ENCODE results near the gene PATJ. TPM values are rescaled to one million over a fixed set of nuclear protein-coding genes. Genes with fewer than 3 reads are reported as not detected.
A peak's percentile ranks its signal among the peaks of the same experiment; 100 is the strongest.

PATJ gene
- total RNA-seq, 1 experiment from 2014 or later: 6.0 TPM

DNA sequence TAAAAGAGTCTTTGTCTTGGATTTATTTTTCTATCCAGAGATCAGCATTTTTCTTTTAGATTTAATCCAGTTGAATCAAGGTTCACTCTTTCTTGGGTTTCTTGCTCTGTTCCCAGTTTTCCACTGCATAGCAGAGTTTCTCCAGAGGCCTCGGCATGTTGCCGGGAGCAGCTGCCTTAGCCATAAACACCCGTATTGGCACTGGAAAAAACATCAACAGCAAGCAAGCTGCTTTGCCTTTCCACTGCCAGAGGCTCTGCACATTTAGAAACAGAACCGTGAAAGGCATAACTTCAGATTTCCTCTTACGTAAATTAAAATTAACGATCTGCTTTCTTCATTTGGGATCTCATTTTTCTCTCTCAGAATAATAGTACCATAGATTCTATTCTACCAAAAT is 270.6 kb downstream of the PATJ start:
- in situ Hi-C loops (cut with HindIII; ENCODE audit: low sequenced_read_pairs): no loop called here
- DNase-seq (ENCODE audit: low spot score): peak; percentile 69

- in situ Hi-C loops (cut with HindIII; ENCODE audit: low sequenced_read_pairs): no loop called here
- peak; percentile 62 for DNase-seq (ENCODE audit: low spot score)
Measured at GRCh38 chr1:62013264-62013663, 271.0 kb downstream of the PATJ start.

DNA sequence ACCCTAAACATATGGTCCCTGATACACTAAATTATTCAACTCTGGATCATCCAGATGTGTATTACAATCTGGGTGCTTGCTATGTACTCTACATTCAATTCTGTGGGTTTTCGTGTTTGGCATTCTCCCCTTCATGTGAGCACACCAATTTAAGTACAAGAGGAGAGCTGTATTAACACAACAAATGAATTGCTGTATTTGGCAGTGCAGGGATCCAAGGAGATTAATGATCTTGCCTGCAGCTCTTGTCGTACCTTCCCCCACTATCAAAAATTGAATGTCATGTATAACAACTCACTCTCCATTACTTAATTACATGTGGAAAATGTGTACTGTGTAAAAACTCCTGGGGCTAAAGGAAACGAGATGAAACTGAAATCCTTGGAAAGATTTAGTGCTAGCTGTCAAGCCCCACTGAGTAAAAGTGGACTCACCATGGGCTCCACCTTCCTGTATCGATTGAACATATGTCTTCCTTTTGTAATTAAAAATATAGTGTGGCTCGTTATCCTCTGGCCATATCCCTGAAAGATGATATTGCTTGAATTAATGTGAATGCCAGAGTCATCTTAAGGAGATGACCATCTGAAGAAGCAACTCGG is 280.2 kb downstream of the PATJ start:
- peak; percentile 60 for DNase-seq (ENCODE audit: low spot score)
- in situ Hi-C loops (cut with HindIII; ENCODE audit: low sequenced_read_pairs): no loop called here

GRCh38 chr1:62024690-62025089 is 282.4 kb downstream of the PATJ start:
- in situ Hi-C loops (cut with HindIII; ENCODE audit: low sequenced_read_pairs): no loop called here
- DNase-seq (ENCODE audit: low spot score): peak; percentile 91

DNA sequence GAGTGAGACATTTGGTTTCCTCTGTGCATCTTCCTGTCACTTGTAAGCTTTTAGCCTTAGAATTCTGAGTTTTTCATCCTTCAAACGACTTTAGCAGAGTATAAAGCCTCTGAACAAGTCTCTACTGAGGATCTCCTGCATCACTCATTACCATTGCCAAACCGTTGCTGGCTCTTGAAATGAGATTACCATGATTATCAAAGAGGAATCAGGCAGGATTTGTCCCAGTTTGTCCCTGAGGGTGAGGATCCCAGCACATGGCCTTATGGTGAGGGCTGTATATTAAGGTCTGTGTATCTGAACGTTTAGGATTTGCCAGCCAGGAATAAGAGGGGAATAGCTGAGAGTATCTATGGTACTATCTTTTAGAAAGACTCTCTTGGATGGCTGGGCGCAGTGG is 282.9 kb downstream of the PATJ start:
- in situ Hi-C loops (cut with HindIII; ENCODE audit: low sequenced_read_pairs): no loop called here

GRCh38 chr1:62025892-62026291 is 283.6 kb downstream of the PATJ start:
- in situ Hi-C loops (cut with HindIII; ENCODE audit: low sequenced_read_pairs): no loop called here
- DNase-seq (ENCODE audit: low spot score): no peak

More for the DNA sequence above, 282.9 kb downstream of the PATJ start:
- DNase-seq (ENCODE audit: low spot score): no peak

DNA sequence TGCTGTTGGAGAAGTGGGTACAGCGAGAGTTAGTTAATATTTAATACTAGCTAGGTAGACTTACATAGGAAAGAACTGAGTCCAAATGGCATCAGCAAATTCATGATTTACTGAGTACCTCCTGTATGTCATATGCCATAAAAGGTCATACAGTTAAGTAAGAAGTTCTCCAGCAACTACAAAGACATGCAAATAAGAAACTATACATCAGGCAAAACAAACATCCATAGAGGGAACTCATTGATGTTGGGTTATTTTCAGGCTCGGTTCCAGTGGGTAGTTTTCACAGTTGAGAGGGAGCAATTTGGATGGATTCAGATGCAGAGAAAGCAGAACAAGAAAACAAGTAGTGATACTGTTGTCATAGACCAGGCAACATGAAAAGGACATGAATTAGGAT is 287.4 kb downstream of the PATJ start:
- in situ Hi-C loops (cut with HindIII; ENCODE audit: low sequenced_read_pairs): no loop called here
- DNase-seq (ENCODE audit: low spot score): no peak

GRCh38 chr1:62034790-62035189 is 292.5 kb downstream of the PATJ start:
- no peak for DNase-seq (ENCODE audit: low spot score)
- in situ Hi-C loops (cut with HindIII; ENCODE audit: low sequenced_read_pairs): no loop called here

GRCh38 chr1:62037274-62037673 is 295.0 kb downstream of the PATJ start:
- in situ Hi-C loops (cut with HindIII; ENCODE audit: low sequenced_read_pairs): no loop called here
- no peak for DNase-seq (ENCODE audit: low spot score)

DNA sequence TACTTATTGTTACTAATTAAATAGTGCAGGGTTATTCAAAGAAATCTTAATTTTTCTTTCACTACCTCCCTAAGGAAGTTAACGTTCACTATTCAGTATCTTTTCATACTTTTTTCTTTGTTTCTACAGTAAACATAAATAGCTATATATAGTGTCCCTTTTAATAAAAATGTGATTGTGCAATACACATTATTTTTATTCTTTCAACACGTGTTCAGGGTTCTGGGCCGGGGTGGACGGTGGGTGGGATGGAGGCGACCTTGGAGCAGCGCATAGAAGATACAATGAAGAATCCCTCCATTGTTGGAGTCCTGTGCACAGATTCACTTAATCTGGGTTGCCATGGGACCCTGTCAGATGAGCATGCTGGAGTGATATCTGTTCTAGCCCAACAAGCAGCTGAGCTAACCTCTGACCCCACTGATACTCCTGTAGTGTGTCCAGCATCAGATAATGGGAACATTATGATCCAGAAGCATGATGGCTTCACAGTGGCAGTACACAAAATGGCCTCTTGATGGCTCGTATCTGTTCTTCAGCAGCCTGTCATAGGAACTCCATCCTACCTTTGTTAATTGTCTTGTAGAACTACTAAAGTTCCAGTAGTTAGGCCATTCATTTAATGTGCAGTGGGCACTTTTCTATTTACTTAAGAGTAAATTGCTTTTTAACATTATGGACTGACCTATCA is 296.5 kb downstream of the PATJ start:
- in situ Hi-C loops (cut with HindIII; ENCODE audit: low sequenced_read_pairs): no loop called here
- no peak for DNase-seq (ENCODE audit: low spot score)

- DNase-seq (ENCODE audit: low spot score): no peak
- in situ Hi-C loops (cut with HindIII; ENCODE audit: low sequenced_read_pairs): no loop called here
Measured at GRCh38 chr1:62040450-62040849, 298.2 kb downstream of the PATJ start.

DNA sequence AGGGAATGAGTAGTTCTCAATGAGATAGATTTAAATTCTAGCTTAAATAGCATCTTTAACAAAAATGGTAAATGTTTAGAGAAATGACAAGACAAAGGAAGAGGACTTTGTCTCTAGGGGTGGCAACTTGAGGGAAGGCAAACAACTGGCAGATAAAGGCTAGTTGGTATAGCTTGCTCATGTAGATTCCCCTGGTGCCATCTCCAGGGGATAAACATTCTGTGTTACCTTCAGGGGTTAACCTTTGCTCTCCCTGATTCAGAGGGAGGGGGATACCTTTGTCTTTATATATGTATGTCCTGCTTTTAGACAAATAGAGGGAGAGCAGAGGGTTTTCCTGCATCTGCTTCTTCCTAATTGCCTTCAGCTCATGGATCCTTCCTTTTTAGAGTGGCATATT is 298.7 kb downstream of the PATJ start:
- in situ Hi-C loops (cut with HindIII; ENCODE audit: low sequenced_read_pairs): no loop called here
- DNase-seq (ENCODE audit: low spot score): no peak

DNA sequence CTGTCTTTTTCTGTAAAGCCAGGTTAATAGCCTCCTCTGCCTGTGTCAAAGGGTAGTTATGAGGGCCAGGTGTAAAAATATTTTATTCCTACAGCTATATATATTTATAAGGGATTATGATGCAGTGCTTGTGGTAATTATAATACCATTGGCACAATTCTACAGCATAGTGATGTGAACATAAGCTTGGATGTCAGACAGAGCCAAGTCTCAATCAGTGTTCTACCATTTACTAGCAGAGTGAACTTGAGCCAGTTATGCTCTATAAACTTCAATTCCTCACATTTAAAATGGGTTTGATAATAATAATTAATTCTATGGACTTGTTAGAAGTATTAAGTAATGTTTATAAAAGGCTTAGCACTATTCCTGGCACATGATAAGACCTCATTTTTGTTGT is 300.9 kb downstream of the PATJ start:
- DNase-seq (ENCODE audit: low spot score): peak; percentile 62
- in situ Hi-C loops (cut with HindIII; ENCODE audit: low sequenced_read_pairs): no loop called here

DNA sequence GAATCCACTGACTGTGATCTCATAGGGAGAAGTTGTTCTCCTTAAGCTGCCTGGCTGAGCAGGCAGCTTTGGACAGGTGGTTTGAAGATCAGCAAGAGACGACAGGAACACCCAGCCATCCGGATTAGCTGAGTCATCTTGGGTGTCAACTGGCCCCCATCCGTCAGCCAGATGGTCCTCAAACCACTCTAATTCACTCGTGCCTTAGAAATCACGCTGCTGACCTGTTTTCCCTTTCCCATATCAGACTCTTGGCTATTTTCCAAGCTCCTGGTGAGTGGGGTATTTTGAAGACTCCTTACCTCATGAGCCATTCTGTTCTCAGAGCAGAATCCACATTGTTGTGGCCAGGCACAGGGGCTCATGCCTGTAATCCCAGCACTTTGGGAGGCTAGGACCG is 303.3 kb downstream of the PATJ start:
- peak; percentile 99 for DNase-seq (ENCODE audit: low spot score)
- in situ Hi-C loops (cut with HindIII; ENCODE audit: low sequenced_read_pairs): no loop called here

DNA sequence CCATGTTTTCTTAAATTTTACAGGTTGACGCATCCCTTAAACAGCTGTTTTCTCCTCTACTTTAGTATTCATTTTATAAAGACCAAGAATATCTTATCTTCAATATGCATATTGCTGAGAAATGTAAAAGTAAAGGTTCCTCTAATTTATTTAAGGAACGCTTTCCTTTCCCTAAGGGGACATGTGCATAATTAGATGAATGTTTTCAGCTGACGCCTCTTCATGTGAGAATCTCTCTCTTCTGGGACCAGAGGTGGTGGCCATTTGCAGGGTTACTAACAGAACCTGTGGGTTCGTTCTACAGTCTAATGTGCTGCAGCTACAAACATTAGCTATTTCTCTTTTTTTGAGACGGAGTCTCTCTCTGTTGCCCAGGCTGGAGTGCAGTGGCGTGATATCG is 304.6 kb downstream of the PATJ start:
- in situ Hi-C loops (cut with HindIII; ENCODE audit: low sequenced_read_pairs): no loop called here

GRCh38 chr1:62050165-62050564 is 307.9 kb downstream of the PATJ start:
- peak; percentile 95 for DNase-seq (ENCODE audit: low spot score)
- in situ Hi-C loops (cut with HindIII; ENCODE audit: low sequenced_read_pairs): no loop called here

More for the DNA sequence above, 304.6 kb downstream of the PATJ start:
- no peak for DNase-seq (ENCODE audit: low spot score)

DNA sequence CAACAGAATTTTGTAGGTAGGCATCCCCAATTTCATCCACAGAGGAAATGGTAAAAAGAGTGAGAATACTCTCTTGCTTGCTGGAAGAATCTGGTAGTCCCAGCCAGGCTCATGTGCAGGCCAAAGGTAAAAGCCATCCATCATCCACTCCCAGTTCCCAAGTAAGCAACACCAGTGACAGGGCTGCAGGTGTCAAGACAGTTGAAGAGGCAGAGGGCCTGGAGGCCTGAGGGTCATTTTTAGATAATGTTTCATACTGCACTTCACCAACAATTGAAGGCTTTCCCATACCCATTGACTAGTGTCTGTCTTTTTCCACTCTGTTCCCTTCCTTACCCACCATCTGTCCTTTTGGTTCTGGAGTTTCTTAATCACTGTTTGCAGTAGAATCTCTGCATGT is 310.7 kb downstream of the PATJ start:
- in situ Hi-C loops (cut with HindIII; ENCODE audit: low sequenced_read_pairs): no loop called here
- no peak for DNase-seq (ENCODE audit: low spot score)

- in situ Hi-C loops (cut with HindIII; ENCODE audit: low sequenced_read_pairs): no loop called here
- DNase-seq (ENCODE audit: low spot score): no peak
Measured at GRCh38 chr1:62054188-62054587, 311.9 kb downstream of the PATJ start.

GRCh38 chr1:62057230-62057629 is 314.9 kb downstream of the PATJ start:
- in situ Hi-C loops (cut with HindIII; ENCODE audit: low sequenced_read_pairs): no loop called here
- peak; percentile 55 for DNase-seq (ENCODE audit: low spot score)

GRCh38 chr1:62057641-62058290 is 315.5 kb downstream of the PATJ start:
- DNase-seq (ENCODE audit: low spot score): no peak
- in situ Hi-C loops (cut with HindIII; ENCODE audit: low sequenced_read_pairs): no loop called here

DNA sequence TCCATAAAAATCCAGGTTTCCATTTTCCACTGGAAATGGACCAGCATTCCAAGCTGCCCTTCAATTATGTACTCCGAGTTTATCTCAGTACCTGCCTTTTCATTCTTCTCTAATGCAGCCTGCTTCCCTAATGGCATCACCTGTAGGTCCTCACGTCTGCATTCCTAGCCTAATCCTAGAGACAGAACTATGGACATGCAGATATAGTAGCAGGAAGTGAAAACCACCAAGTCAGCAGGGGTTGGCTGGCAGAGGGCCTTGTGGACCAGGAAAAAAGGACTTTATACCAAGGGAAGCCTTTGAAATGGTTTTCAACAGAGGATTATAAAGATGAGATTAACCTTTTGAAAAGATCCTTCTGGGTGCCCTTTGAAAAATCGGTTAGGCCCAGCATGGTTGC is 316.7 kb downstream of the PATJ start:
- in situ Hi-C loops (cut with HindIII; ENCODE audit: low sequenced_read_pairs): no loop called here

More for the DNA sequence above, 316.7 kb downstream of the PATJ start:
- no peak for DNase-seq (ENCODE audit: low spot score)

All from G401 (cell line).